Smooth muscle cell (in vitro differentiated cells): ENCODE data around the gene FAM184A. TPM values are rescaled to one million over a fixed set of nuclear protein-coding genes. Genes with fewer than 3 reads are reported as not detected.

Experiments
- DNase-seq: peaks from one replicate; lab custom pipeline; 2025; ENCODE audit not compliant: unreplicated experiment; lab: John Stamatoyannopoulos, UW
- H2AFZ ChIP-seq: fragments of 200-600 bp; sonication (generic); 2 replicates; pipeline ENCODE4 v1.6.0; 2016; ENCODE audit warnings: antibody characterized with exemption, low read depth, mild to moderate bottlenecking
- H3F3A ChIP-seq: fragments of 200-600 bp; sonication (generic); 2 replicates; pipeline ENCODE4 v1.6.0; 2017; ENCODE audit warnings: antibody characterized with exemption, low read depth
- H3K27ac ChIP-seq: fragments of 200-600 bp; sonication (generic); 2 replicates; pipeline ENCODE4 v1.5.1; 2016; ENCODE audit warnings: low read depth, mild to moderate bottlenecking
- H3K27me3 ChIP-seq: fragments of 200-600 bp; sonication (generic); 2 replicates; pipeline ENCODE4 v1.6.1; 2016; ENCODE audit warnings: low read depth, mild to moderate bottlenecking
- H3K36me3 ChIP-seq: fragments of 200-600 bp; sonication (generic); 2 replicates; pipeline ENCODE4 v1.5.1; 2016; ENCODE audit warnings: low read depth
- H3K4me1 ChIP-seq: fragments of 200-600 bp; sonication (generic); 2 replicates; pipeline ENCODE4 v1.5.1; 2016; ENCODE audit warnings: low read depth
- H3K4me2 ChIP-seq: fragments of 200-600 bp; sonication (generic); 2 replicates; pipeline ENCODE4 v1.6.0; 2016; ENCODE audit warnings: mild to moderate bottlenecking
- H3K4me3 ChIP-seq: fragments of 200-600 bp; sonication (generic); 2 replicates; pipeline ENCODE4 v1.5.1; 2016; ENCODE audit warnings: mild to moderate bottlenecking
- H3K79me2 ChIP-seq: fragments of 200-600 bp; sonication (generic); 2 replicates; pipeline ENCODE4 v1.6.0; 2016; ENCODE audit warnings: low read depth, mild to moderate bottlenecking
- H3K9ac ChIP-seq: fragments of 200-600 bp; sonication (generic); 2 replicates; pipeline ENCODE4 v1.6.0; 2016; ENCODE audit warnings: low read depth
- H3K9me3 ChIP-seq: fragments of 200-600 bp; sonication (generic); replicated peaks from 2 replicates; pipeline ENCODE4 v1.5.1; 2016; ENCODE audit warnings: low read depth
- H4K20me1 ChIP-seq: fragments of 200-600 bp; sonication (generic); 2 replicates; pipeline ENCODE4 v1.6.0; 2016; ENCODE audit warnings: low read depth
- CTCF ChIP-seq: fragments of 200-600 bp; sonication (generic); IDR thresholded peaks from 2 replicates; pipeline ENCODE4 v1.5.1; 2017; ENCODE audit warnings: borderline replicate concordance, mild to moderate bottlenecking, antibody characterized with exemption; ENCODE audit not compliant: insufficient read depth, poor library complexity, severe bottlenecking
- WGBS: methylation state at CpG from one replicate; pipeline ENCODE4 v1.1.7; 2016; ENCODE audit warnings: low lambda C conversion rate; 5-methylcytosine and 5-hydroxymethylcytosine counted together
- polyA plus RNA-seq: library from polyadenylated mRNA; unstranded; fragments of >200 nt; fragmentation: Nextera tagmentation; extraction: Ambion mirVana; gene quantifications from 2 replicates; pipeline ENCODE4 v1.2.1, GENCODE V29; 2016
- total RNA-seq: library from RNA; depleted of rRNA; stranded (reverse); fragments of >200 nt; gene quantifications from 2 replicates; pipeline ENCODE4 v1.2.3, GENCODE V29; 2014

The FAM184A gene
- total and polyA plus RNA-seq, 2 experiments from 2014 or later, result 0.23 to 0.31 TPM

- Histone ChIP-seq H3K4me1 (no peaks in the 10 kb centered on the region), H3F3A (no peaks in the 10 kb centered on the region), H3K27ac (no peak overlapping the region), H3K79me2 (no peaks in the 10 kb centered on the region), H3K4me3 (no peak overlapping the region), H3K4me2 (no peak overlapping the region), H3K36me3 (no peaks in the 10 kb centered on the region), H3K27me3 (no peaks in the 10 kb centered on the region), H4K20me1 (no peaks in the 10 kb centered on the region), H2AFZ (no peak overlapping the region), H3K9me3 (no peaks in the 10 kb centered on the region), H3K9ac (no peak overlapping the region)
- no peak for TF ChIP-seq CTCF
- 97% methylated on average over 2 of the region's 2 CpGs for WGBS
- DNase-seq, result no peak
Observed at GRCh38 chr6:119071576-119071975, 6.9 kb downstream of the FAM184A start.

- Histone ChIP-seq H3K4me1 (no peaks in the 10 kb centered on the region), H3K4me3 (no peak overlapping the region), H3K36me3 (no peaks in the 10 kb centered on the region), H3K27ac (no peak overlapping the region), H3K27me3 (no peaks in the 10 kb centered on the region), H2AFZ (no peak overlapping the region), H3K9ac (no peak overlapping the region), H3K9me3 (no peaks in the 10 kb centered on the region), H4K20me1 (no peaks in the 10 kb centered on the region), H3K4me2 (no peak overlapping the region), H3F3A (no peaks in the 10 kb centered on the region), H3K79me2 (no peaks in the 10 kb centered on the region)
- DNase-seq, result no peak
- TF ChIP-seq CTCF, result no peak
Observed at GRCh38 chr6:119067091-119067490, 11.4 kb downstream of the FAM184A start.

- Histone ChIP-seq H2AFZ (no peak overlapping the region), H3K4me2 (no peak overlapping the region), H3K79me2 (no peaks in the 10 kb centered on the region), H3K4me1 (no peaks in the 10 kb centered on the region), H3K4me3 (no peak overlapping the region), H3K36me3 (no peaks in the 10 kb centered on the region), H4K20me1 (no peaks in the 10 kb centered on the region), H3K9me3 (no peaks in the 10 kb centered on the region), H3F3A (no peaks in the 10 kb centered on the region), H3K27ac (no peak overlapping the region), H3K9ac (no peak overlapping the region), H3K27me3 (no peaks in the 10 kb centered on the region)
- TF ChIP-seq CTCF, result no peak
- WGBS, result 81% methylated on average over 1 of the region's 1 CpG
- DNase-seq, result no peak
Observed at GRCh38 chr6:119066517-119066916, 11.9 kb downstream of the FAM184A start.

- H3K36me3 ChIP-seq, result no peaks in the 10 kb centered on the region
- no peak overlapping the region for H3K9ac ChIP-seq
- TF ChIP-seq CTCF, result no peak
- no peak overlapping the region for H3K4me3 ChIP-seq
- H3K79me2 ChIP-seq, result no peaks in the 10 kb centered on the region
- 89% methylated on average over 2 of the region's 2 CpGs for WGBS
- no peak overlapping the region for H3K27ac ChIP-seq
- no peak overlapping the region for H2AFZ ChIP-seq
- no peaks in the 10 kb centered on the region for H3K9me3 ChIP-seq
- no peaks in the 10 kb centered on the region for H3F3A ChIP-seq
- no peaks in the 10 kb centered on the region for H3K27me3 ChIP-seq
- H4K20me1 ChIP-seq, result no peaks in the 10 kb centered on the region
- H3K4me1 ChIP-seq, result no peaks in the 10 kb centered on the region
- DNase-seq, result no peak
- H3K4me2 ChIP-seq, result no peak overlapping the region
Observed at GRCh38 chr6:119065955-119066354, 12.5 kb downstream of the FAM184A start.
